ENCODE results near the gene CCDC142. TPM values are rescaled to one million over a fixed set of nuclear protein-coding genes. Genes with fewer than 3 reads are reported as not detected.
"Not testable (repeated sequence)": the region's sequence is repeated elsewhere in the genome, so short reads cannot be mapped to it uniquely, and the experiment has no call there.

The CCDC142 gene
- total RNA-seq, 4 donors from 2014 or later, result 7.3 to 41.6 (median 13.7) TPM

DNA sequence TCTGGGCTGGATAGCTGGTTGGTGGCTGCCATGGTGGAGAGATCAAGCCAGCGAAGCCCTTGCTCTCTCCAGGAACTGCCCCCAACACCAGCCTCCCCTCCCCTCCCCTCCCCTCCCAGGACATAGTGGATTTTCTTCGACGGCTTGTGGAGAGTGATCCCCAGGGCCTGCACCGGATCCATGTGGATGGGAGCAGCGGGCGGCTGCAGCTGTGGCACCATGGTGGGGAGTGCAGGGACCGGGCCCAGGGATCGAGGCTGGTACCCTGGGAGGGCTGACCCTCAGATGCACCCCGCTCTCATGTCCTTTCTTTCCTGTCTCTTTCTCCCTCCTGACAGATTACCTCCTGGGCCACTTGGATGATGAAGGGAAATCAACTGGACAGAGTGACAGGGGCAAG is 7.1 kb upstream of the CCDC142 start:
- WGBS, 2 donors (ENCODE audit: low coverage in 1 of 2), result 88% methylated on average over 1 of the region's 9 CpGs; no CpG with 5 or more reads in 1 of the 2 donors
- H3K36me3 ChIP-seq, result peaks cover 0 to 100% of the 10 kb centered on the region in 2 donors

GRCh38 chr2:74488643-74489481 is 6.1 kb upstream of the CCDC142 start:
- no peak for ATAC-seq
- TF ChIP-seq, protein P1, sequence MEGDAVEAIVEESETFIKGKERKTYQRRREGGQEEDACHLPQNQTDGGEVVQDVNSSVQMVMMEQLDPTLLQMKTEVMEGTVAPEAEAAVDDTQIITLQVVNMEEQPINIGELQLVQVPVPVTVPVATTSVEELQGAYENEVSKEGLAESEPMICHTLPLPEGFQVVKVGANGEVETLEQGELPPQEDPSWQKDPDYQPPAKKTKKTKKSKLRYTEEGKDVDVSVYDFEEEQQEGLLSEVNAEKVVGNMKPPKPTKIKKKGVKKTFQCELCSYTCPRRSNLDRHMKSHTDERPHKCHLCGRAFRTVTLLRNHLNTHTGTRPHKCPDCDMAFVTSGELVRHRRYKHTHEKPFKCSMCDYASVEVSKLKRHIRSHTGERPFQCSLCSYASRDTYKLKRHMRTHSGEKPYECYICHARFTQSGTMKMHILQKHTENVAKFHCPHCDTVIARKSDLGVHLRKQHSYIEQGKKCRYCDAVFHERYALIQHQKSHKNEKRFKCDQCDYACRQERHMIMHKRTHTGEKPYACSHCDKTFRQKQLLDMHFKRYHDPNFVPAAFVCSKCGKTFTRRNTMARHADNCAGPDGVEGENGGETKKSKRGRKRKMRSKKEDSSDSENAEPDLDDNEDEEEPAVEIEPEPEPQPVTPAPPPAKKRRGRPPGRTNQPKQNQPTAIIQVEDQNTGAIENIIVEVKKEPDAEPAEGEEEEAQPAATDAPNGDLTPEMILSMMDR (IDR thresholded peaks at IDR 0.05), result no peak
- TF ChIP-seq POLR2AphosphoS5 (IDR thresholded peaks at IDR 0.05), result no peak
- no peak for TF ChIP-seq EP300 (IDR thresholded peaks at IDR 0.05)
- no peak for TF ChIP-seq POLR2A (IDR thresholded peaks at IDR 0.05)
- WGBS, 2 donors (ENCODE audit: low coverage in 1 of 2), result 88 to 92% methylated on average over 5 to 6 of the region's 9 CpGs
- Histone ChIP-seq H3K4me3 (no peak overlapping the region), H3K27ac (no peak overlapping the region), H3K9me3 (no peaks in the 10 kb centered on the region), H3K4me1 (peaks cover 0 to 8% (median 2%) of the 10 kb centered on the region in 3 donors), H3K36me3 (peaks cover 0 to 95% of the 10 kb centered on the region in 2 donors), H3K27me3 (no peaks in the 10 kb centered on the region)

More for the DNA sequence above, 7.1 kb upstream of the CCDC142 start:
- Histone ChIP-seq H3K27me3 (no peaks in the 10 kb centered on the region), H3K4me3 (no peak overlapping the region), H3K4me1 (no peaks in the 10 kb centered on the region), H3K27ac (no peak overlapping the region), H3K9me3 (no peaks in the 10 kb centered on the region)
- TF ChIP-seq POLR2AphosphoS5 (IDR thresholded peaks at IDR 0.05) (no peak), EP300 (IDR thresholded peaks at IDR 0.05) (no peak), POLR2A (IDR thresholded peaks at IDR 0.05) (no peak)
- TF ChIP-seq, protein P1 (IDR thresholded peaks at IDR 0.05), result no peak
- no peak for ATAC-seq

GRCh38 chr2:74486141-74486540 is 3.3 kb upstream of the CCDC142 start:
- Histone ChIP-seq H3K4me3 (no peak overlapping the region), H3K27ac (no peak overlapping the region), H3K27me3 (no peaks in the 10 kb centered on the region), H3K4me1 (peaks cover 0 to 27% (median 16%) of the 10 kb centered on the region in 3 donors), H3K36me3 (peaks cover 0 to 73% of the 10 kb centered on the region in 2 donors), H3K9me3 (no peaks in the 10 kb centered on the region)
- TF ChIP-seq POLR2A (IDR thresholded peaks at IDR 0.05) (no peak), EP300 (IDR thresholded peaks at IDR 0.05) (no peak)
- no peak for ATAC-seq
- WGBS, 2 donors (ENCODE audit: low coverage in 1 of 2), result 75 to 100% methylated on average over 1 to 2 of the region's 2 CpGs

- H3K4me3 ChIP-seq, result peak overlapping the region; percentile 57 to 90
- not testable (repeated sequence) for H3K27me3 ChIP-seq, ATAC-seq, H3K9me3 ChIP-seq
- H3K36me3 ChIP-seq, result peaks cover 0 to 73% of the 10 kb centered on the region in 2 donors
- H3K4me1 ChIP-seq, result peaks cover 0 to 43% (median 19%) of the 10 kb centered on the region in 3 donors
- 72 to 90% methylated on average over 8 to 16 of the region's 19 CpGs for WGBS, 2 donors (ENCODE audit: low coverage in 1 of 2)
- peak overlapping the region in 2 of 4 donors; percentile 87 to 88 for H3K27ac ChIP-seq
Measured at GRCh38 chr2:74483675-74484164, 922 bp upstream of the CCDC142 start.

- Histone ChIP-seq H3K27me3 (no peaks in the 10 kb centered on the region), H3K4me1 (peaks cover 0 to 43% (median 19%) of the 10 kb centered on the region in 3 donors), H3K9me3 (no peaks in the 10 kb centered on the region), H3K27ac (peak overlapping the region; percentile 54 to 97 (median 88)), H3K4me3 (peak overlapping the region; percentile 57 to 90), H3K36me3 (peaks cover 0 to 73% of the 10 kb centered on the region in 2 donors)
- WGBS, 2 donors (ENCODE audit: low coverage in 1 of 2), result no CpG with 5 or more reads among the region's 80 CpGs
- peak; percentile 62 for ATAC-seq
- TF ChIP-seq, protein P1 (IDR thresholded peaks at IDR 0.05), result no peak
- TF ChIP-seq POLR2AphosphoS5 (IDR thresholded peaks at IDR 0.05), result no peak
- TF ChIP-seq POLR2A (IDR thresholded peaks at IDR 0.05), result no peak
- TF ChIP-seq EP300 (IDR thresholded peaks at IDR 0.05), result no peak
Measured at GRCh38 chr2:74481961-74482800, 617 bp downstream of the CCDC142 start.
